H1 (cell line): ENCODE data around the gene DENND10. TPM values are rescaled to one million over a fixed set of nuclear protein-coding genes. Genes with fewer than 3 reads are reported as not detected.
"Not testable (repeated sequence)": the region's sequence is repeated elsewhere in the genome, so short reads cannot be mapped to it uniquely, and the experiment has no call there.

ENCODE experiments used
- CTCF ChIA-PET: fragments of 300-600 bp; sonication (Branson Sonifier 250); formaldehyde crosslinking; loops from one replicate; lab custom pipeline; 2021; ENCODE audit not compliant: partially characterized antibody; lab: Charles Lee
- POLR2A ChIA-PET: fragments of 300-600 bp; sonication (Branson Sonifier 250); formaldehyde crosslinking; loops from one replicate; lab custom pipeline; 2021; ENCODE audit warnings: inconsistent platforms; ENCODE audit not compliant: partially characterized antibody; lab: Charles Lee
- DNase-seq, 2 experiments: peaks; one replicate each; pipeline versions ENCODE4 v3.0.0 to v3.0.0-alpha.2; 2010 to 2022; ENCODE audit warnings: low spot score in 2 of 2, low read depth in 1 of 2, mixed read lengths in 1 of 2
- FAIRE-seq: peaks from 2 replicates; lab custom pipeline; 2011; peaks lifted over from hg19 to GRCh38; lab: Jason Lieb, UNC
- H2AFZ ChIP-seq: 2 replicates; pipeline ENCODE4 v1.8.1; 2012; ENCODE audit warnings: low read length, inconsistent platforms
- H2AK5ac ChIP-seq: 2 replicates; pipeline ENCODE4 v1.6.1; 2013; ENCODE audit warnings: low read depth, low read length
- H2BK120ac ChIP-seq: replicated peaks from 2 replicates; pipeline ENCODE3; 2013; ENCODE audit warnings: low read depth, low read length, inconsistent platforms
- H2BK12ac ChIP-seq: 2 replicates; pipeline ENCODE4 v1.6.1; 2013; ENCODE audit warnings: low read depth, low read length
- H2BK15ac ChIP-seq: 2 replicates; pipeline ENCODE4 v1.6.1; 2013; ENCODE audit warnings: low read length
- H2BK20ac ChIP-seq: 2 replicates; pipeline ENCODE4 v1.6.1; 2013; ENCODE audit warnings: low read length
- H2BK5ac ChIP-seq: 2 replicates; pipeline ENCODE4 v1.6.1; 2013; ENCODE audit warnings: low read depth, low read length
- H3K14ac ChIP-seq: 2 replicates; pipeline ENCODE4 v1.6.1; 2013; ENCODE audit warnings: inconsistent platforms; ENCODE audit not compliant: insufficient read length
- H3K18ac ChIP-seq: 2 replicates; pipeline ENCODE4 v1.6.1; 2013; ENCODE audit warnings: low read length; ENCODE audit errors: extremely low read depth
- H3K23ac ChIP-seq: 2 replicates; pipeline ENCODE4 v1.6.1; 2013; ENCODE audit warnings: inconsistent platforms; ENCODE audit not compliant: insufficient read length
- H3K23me2 ChIP-seq: 2 replicates; pipeline ENCODE4 v1.6.1; 2013; ENCODE audit warnings: low read depth, low read length
- H3K27ac ChIP-seq: 2 replicates; pipeline ENCODE4 v1.6.1; 2011; ENCODE audit warnings: low read depth, low read length, inconsistent platforms
- H3K27me3 ChIP-seq, 4 experiments: replicated peaks in 1 of 4; 1 replicate in 1 of 4; 2 replicates in 3 of 4; pipeline versions ENCODE4 v1.6.1 to v1.8.1; 2011 to 2013; ENCODE audit warnings: low read length in 3 of 4, mild to moderate bottlenecking in 3 of 4, inconsistent platforms in 2 of 4, mixed read lengths in 2 of 4, moderate library complexity in 1 of 4; ENCODE audit not compliant: control insufficient read depth in 3 of 4, insufficient read depth in 3 of 4; ENCODE audit errors: extremely low read depth in 1 of 4
- H3K36me3 ChIP-seq, 4 experiments: 2 replicates each; pipeline versions ENCODE4 v1.6.1 to v1.8.1; 2011 to 2013; ENCODE audit warnings: mild to moderate bottlenecking in 4 of 4, low read length in 3 of 4, moderate library complexity in 2 of 4, control low read depth in 1 of 4, inconsistent platforms in 1 of 4; ENCODE audit not compliant: insufficient read depth in 4 of 4, control insufficient read depth in 2 of 4
- H3K4ac ChIP-seq: replicated peaks from 2 replicates; pipeline ENCODE3; 2013; ENCODE audit warnings: low read length, low read depth, mixed read lengths, inconsistent platforms; ENCODE audit not compliant: insufficient read length
- H3K4me1 ChIP-seq, 4 experiments: replicated peaks in 1 of 4; 1 replicate in 1 of 4; 2 replicates in 3 of 4; pipeline versions ENCODE4 v1.6.1 to v1.8.1; 2011 to 2013; ENCODE audit warnings: low read length in 3 of 4, inconsistent platforms in 2 of 4, mixed read lengths in 1 of 4; ENCODE audit not compliant: insufficient read depth in 4 of 4, control insufficient read depth in 3 of 4
- H3K4me2 ChIP-seq, 2 experiments: 2 replicates each; pipeline versions ENCODE4 v1.6.1 to v1.8.1; 2011 to 2013; ENCODE audit warnings: low read depth in 2 of 2, low read length in 2 of 2, control low read depth in 1 of 2, inconsistent platforms in 1 of 2, mild to moderate bottlenecking in 1 of 2; ENCODE audit not compliant: insufficient read depth in 1 of 2
- H3K4me3 ChIP-seq, 4 experiments: fragments of 200-600, 300-600 bp in 1 of 4; sonication (generic), shearing (Covaris generic), sonication (Bioruptor Twin) in 1 of 4; 2 replicates each; pipeline versions ENCODE4 v1.5.1 to v1.8.1; 2011 to 2016; ENCODE audit warnings: low read length in 4 of 4, low read depth in 3 of 4, control low read depth in 2 of 4, inconsistent platforms in 2 of 4, mild to moderate bottlenecking in 2 of 4, mixed read lengths in 1 of 4, moderate library complexity in 1 of 4; ENCODE audit not compliant: insufficient read depth in 2 of 4; ENCODE audit errors: extremely low read depth in 1 of 4
- H3K56ac ChIP-seq: replicated peaks from 2 replicates; pipeline ENCODE3; 2013; ENCODE audit warnings: low read depth, mild to moderate bottlenecking, mixed read lengths, low read length, inconsistent platforms; ENCODE audit not compliant: insufficient read length
- H3K79me1 ChIP-seq: 2 replicates; pipeline ENCODE4 v1.6.1; 2013; ENCODE audit warnings: low read depth, low read length, control low read depth
- H3K79me2 ChIP-seq, 2 experiments: 2 replicates each; pipeline versions ENCODE4 v1.6.1 to v1.8.1; 2012 to 2013; ENCODE audit warnings: low read length in 2 of 2, mild to moderate bottlenecking in 2 of 2, inconsistent platforms in 1 of 2; ENCODE audit not compliant: insufficient read depth in 2 of 2, control insufficient read depth in 1 of 2
- H3K9ac ChIP-seq, 4 experiments: replicated peaks in 1 of 4; 1 replicate in 1 of 4; 2 replicates in 3 of 4; pipeline versions ENCODE4 v1.6.1 to v1.8.1; 2011 to 2013; ENCODE audit warnings: low read depth in 3 of 4, low read length in 3 of 4, control low read depth in 2 of 4, mild to moderate bottlenecking in 2 of 4, moderate library complexity in 2 of 4, inconsistent platforms in 1 of 4; ENCODE audit errors: extremely low read depth in 1 of 4
- H3K9me3 ChIP-seq, 2 experiments: 2 replicates each; pipeline versions ENCODE4 v1.6.1 to v1.8.1; 2012 to 2013; ENCODE audit warnings: mild to moderate bottlenecking in 2 of 2, moderate library complexity in 2 of 2, control low read depth in 1 of 2, inconsistent platforms in 1 of 2, low read depth in 1 of 2, low read length in 1 of 2, mixed read lengths in 1 of 2; ENCODE audit not compliant: insufficient read depth in 2 of 2
- H4K20me1 ChIP-seq, 2 experiments: replicated peaks in 1 of 2; 2 replicates each; pipeline versions ENCODE3 to v1.8.1; 2011 to 2013; ENCODE audit warnings: inconsistent platforms in 2 of 2, low read length in 2 of 2, mild to moderate bottlenecking in 1 of 2; ENCODE audit not compliant: insufficient read depth in 2 of 2, control insufficient read depth in 1 of 2
- H4K5ac ChIP-seq: 2 replicates; pipeline ENCODE4 v1.6.1; 2013; ENCODE audit warnings: low read length, low read depth, mixed read lengths, inconsistent platforms; ENCODE audit not compliant: insufficient read length
- H4K8ac ChIP-seq: 2 replicates; pipeline ENCODE4 v1.8.0; 2013; ENCODE audit warnings: mild to moderate bottlenecking, moderate library complexity, low read length, inconsistent platforms; ENCODE audit not compliant: insufficient read depth; ENCODE audit errors: extremely low read depth
- H4K91ac ChIP-seq: replicated peaks from 2 replicates; pipeline ENCODE3; 2013; ENCODE audit warnings: low read length, mixed read lengths, inconsistent platforms; ENCODE audit not compliant: insufficient read length
- WGBS, 2 experiments: shearing (Covaris generic) in 1 of 2; methylation state at CpG; one replicate each; pipeline versions ENCODE4 v1.1.6 to v1.1.7; 2013 to 2015; ENCODE audit warnings: low lambda C conversion rate in 2 of 2, mixed read lengths in 2 of 2, inconsistent platforms in 1 of 2, low coverage in 1 of 2, missing lambda C conversion rate in 1 of 2; ENCODE audit not compliant: insufficient replicate concordance in 2 of 2, insufficient coverage in 1 of 2, insufficient read length in 1 of 2; ENCODE audit errors: extremely low coverage in 1 of 2, missing lambda C conversion rate in 1 of 2; 5-methylcytosine and 5-hydroxymethylcytosine counted together
- polyA plus RNA-seq, 7 experiments: library from polyadenylated mRNA; depleted of rRNA in 3 of 7; stranded (reverse) in 5 of 7; unstranded in 2 of 7; fragments of >200 nt in 5 of 7; fragments of 200-250 nt in 2 of 7; gene quantifications; 1 replicate in 5 of 7; 2 replicates in 1 of 7; 4 replicates in 1 of 7; pipeline versions ENCODE4 v1.2.1 to v1.2.3, GENCODE V29; 2011 to 2013; ENCODE audit warnings: missing spikeins in 2 of 7, mixed read lengths in 2 of 7
- total RNA-seq: library from RNA; stranded (reverse); fragmentation: NEBNext Ultra II Directional; extraction: Animal tissue kit (Norgen Biotek cat#: 25700); gene quantifications from 2 replicates; pipeline ENCODE4 v1.2.1, GENCODE V29; 2021

Gene DENND10
- total and polyA plus RNA-seq, 2 of the 8 experiments (the other 6 are each of a cell fraction or from before 2014, with no cell fraction given), result 49.3 to 64.4 TPM

- H3K79me1 ChIP-seq, H3K27ac ChIP-seq, H3K4ac ChIP-seq, H3K27me3 ChIP-seq, FAIRE-seq, H2BK15ac ChIP-seq, CTCF ChIA-PET, H2BK12ac ChIP-seq, H2AK5ac ChIP-seq, H3K4me1 ChIP-seq, H4K8ac ChIP-seq, H2BK20ac ChIP-seq, DNase-seq, H2AFZ ChIP-seq, H3K23me2 ChIP-seq, H4K91ac ChIP-seq, H3K4me2 ChIP-seq, H3K56ac ChIP-seq, H4K20me1 ChIP-seq, H3K4me3 ChIP-seq, H3K9me3 ChIP-seq, H4K5ac ChIP-seq, H3K14ac ChIP-seq, H3K18ac ChIP-seq, H2BK120ac ChIP-seq, H2BK5ac ChIP-seq, H3K23ac ChIP-seq, H3K9ac ChIP-seq: not testable (repeated sequence)
- H3K36me3 ChIP-seq, result peaks cover 4 to 36% (median 14%) of the 10 kb centered on the region in 4 experiments
- H3K79me2 ChIP-seq, result peaks cover 0 to 14% of the 10 kb centered on the region in 2 experiments; a peak in 2 of 4 replicates
- POLR2A ChIA-PET, result interaction anchor here (1.5 kb wide), 1 partner anchor 9 kb away, joined by 8 read pairs; no protein-coding TSS in a partner anchor
- 92% methylated on average over 6 of the region's 6 CpGs; no CpG with 5 or more reads in 1 of the 2 experiments for WGBS, 2 experiments
These were observed 3.2 kb downstream of the DENND10 start for GRCh38 chr10:119107106-119107505.

GRCh38 chr10:119107771-119108170 lies 3.9 kb downstream of the DENND10 start:
- H4K91ac ChIP-seq, H4K8ac ChIP-seq, H3K4me3 ChIP-seq, H2BK20ac ChIP-seq, H3K18ac ChIP-seq, H3K9ac ChIP-seq, H3K4me2 ChIP-seq, H3K4ac ChIP-seq, H4K5ac ChIP-seq, H2BK12ac ChIP-seq, H3K23ac ChIP-seq, H2BK120ac ChIP-seq, CTCF ChIA-PET, H3K14ac ChIP-seq, H3K23me2 ChIP-seq, H3K27me3 ChIP-seq, H3K79me1 ChIP-seq, H2AK5ac ChIP-seq, H4K20me1 ChIP-seq, H3K27ac ChIP-seq, POLR2A ChIA-PET, H3K56ac ChIP-seq, H3K4me1 ChIP-seq, H2BK15ac ChIP-seq, H3K9me3 ChIP-seq, H2BK5ac ChIP-seq, FAIRE-seq, H2AFZ ChIP-seq, DNase-seq: not testable (repeated sequence)
- WGBS, 2 experiments, result 87% methylated on average over 2 of the region's 2 CpGs; no CpG with 5 or more reads in 1 of the 2 experiments
- Histone ChIP-seq H3K79me2 (peaks cover 0 to 14% of the 10 kb centered on the region in 2 experiments; a peak in 2 of 4 replicates), H3K36me3 (peaks cover 6 to 42% (median 17%) of the 10 kb centered on the region in 4 experiments)
